Hematopoietic multipotent progenitor cell treated with erythropoietin and hydrocortisone succinate and interleukin-3 and kit ligand, for 15 days (in vitro differentiated cells): ENCODE data around the gene NPC1.
"Not testable (repeated sequence)": the region's sequence is repeated elsewhere in the genome, so short reads cannot be mapped to it uniquely, and the experiment has no call there.

Source experiments
- DNase-seq: peaks from one replicate; pipeline ENCODE4 v3.0.0-alpha.2; 2015; ENCODE audit warnings: low spot score

NPC1 gene

DNA sequence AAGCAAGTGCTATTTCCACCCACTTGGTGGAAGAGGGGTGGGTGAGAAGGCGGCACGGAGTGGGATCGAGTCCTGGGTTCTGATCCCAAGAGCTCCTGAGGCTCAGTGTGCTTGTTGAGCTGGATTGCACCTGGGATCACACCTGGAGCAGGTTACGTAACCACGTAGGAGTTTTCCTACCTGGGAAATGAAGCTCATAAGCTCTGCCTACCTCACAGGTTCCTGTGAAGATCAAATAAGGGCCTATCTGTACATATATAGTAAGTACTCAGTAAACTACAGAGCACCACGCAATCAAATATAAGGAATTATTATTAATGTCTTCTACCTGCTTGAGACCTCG, 11.0 kb downstream of the NPC1 start:
- DNase-seq: no peak

DNA sequence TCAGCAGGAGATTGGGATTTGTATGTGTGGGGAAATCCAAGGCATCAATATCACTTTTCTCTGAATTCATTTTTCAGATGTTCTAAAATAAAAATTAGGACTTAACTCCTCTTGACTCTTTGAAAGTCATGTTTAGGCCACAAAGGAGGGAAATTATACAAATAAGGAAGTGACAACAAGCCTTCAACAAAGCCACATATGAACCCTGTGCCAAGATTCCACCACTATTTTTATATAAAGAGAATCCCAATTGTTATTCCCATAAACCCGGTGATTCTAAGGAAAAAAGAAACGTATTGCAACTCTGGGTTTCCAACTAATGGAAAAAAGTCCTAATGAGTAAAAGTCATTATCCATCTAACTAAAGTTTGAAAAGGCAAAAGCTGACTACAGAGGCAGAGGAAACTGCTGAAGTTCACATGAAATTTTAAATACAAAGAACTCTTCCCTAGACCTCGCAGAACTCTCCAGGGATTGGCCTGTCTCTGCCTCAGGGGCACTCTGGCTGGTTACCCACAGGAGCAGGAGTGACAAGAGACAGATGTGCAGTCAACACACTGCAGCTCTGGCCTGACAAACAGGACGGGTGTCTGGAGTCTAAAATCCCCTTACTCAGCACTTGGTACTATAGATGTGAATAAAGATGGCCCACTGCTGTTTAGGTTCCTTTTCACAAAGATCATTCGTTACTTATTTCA, 11.5 kb downstream of the NPC1 start:
- no peak for DNase-seq

DNA sequence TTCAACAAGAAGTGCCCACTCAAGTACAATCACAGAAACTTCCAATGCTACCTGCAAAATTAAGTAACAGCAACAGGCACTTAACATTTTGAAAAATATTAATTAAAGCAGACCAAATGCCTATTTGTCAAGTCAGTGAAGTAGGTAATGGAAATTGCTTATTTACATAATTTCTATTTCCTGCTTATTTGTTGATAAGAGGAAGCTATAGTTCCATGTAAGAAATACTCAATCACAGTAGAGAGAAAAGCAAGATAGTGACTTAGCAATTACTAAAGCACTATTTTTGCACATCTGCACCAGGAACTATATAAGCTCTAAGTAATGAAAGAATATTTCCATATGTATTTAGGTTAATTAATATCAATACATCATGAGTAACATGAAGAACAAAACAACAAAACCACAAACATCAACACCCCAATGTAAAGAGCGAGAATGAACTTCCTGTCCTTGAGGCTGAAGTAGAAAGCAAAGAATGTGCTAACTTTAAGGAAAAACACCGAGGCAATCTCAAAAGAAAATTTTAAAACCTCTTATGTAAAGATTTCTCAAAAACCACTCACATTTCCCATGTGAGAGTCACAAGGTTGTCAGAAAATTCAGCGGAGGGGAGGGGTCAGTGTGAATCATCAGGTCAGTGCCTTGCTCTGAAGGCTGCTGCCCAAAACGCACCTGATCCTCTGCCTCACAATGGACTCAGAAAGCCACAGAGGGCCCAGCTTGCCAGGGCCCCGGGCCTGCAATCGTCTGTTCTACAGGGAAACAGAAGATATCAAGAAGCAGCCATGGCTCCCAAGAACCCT, 12.5 kb downstream of the NPC1 start:
- no peak for DNase-seq

DNA sequence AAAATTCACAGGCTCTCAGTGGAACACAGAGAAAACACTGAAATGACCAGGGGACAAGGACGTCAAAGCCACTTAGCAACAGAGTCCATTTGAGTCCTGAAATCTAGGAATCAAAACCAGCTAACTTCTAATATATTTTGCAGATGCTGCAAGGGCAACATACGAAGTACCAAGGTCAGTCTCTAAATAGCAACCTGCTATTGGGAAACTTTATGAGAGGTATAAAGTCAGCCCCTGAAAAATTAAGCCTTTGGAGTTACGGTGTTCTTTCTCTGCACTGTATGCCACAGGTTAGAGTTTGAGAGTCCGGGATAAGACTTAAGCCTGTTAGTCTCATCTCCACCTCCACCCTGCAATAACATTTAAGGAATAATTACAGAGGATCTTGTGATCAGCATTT, 13.3 kb downstream of the NPC1 start:
- DNase-seq: no peak

DNA sequence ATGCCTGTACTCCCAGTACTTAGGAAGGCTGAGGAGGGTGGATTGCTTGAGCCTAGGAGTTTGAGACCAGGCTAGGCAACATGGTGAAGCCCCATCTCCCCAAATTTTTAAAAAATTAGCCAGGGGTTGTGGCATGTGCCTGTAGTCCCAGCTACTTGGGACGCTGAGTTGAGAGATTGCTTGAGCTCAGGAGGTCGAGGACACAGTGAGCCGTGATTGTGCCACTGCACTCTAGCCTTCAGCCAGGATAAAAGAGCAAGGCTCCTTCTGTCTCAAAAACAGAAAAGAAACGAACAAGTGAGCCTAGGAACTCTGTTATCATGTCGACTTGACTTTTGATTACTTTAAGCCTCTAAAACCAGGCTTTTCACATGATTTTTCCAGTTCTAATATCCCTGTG, 13.7 kb downstream of the NPC1 start:
- no peak for DNase-seq

DNA sequence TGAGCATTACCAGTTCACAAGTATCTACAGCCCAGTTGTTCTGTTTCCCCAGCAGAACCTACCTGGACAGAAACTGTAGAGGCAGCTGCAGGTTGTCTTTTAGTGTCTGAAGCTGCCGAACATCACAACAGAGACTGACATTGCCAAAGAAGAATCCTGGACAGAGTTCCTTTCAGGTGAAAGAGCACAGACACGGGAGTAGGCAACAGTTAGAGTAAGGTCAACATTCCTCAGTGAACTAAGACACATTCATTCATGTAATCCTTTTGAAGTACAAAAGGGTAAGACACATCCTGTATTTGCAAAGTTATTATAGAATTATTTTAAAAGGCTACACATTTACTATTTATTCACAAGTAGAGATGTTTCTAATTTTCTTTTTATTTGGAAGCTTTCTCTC, 14.3 kb downstream of the NPC1 start:
- no peak for DNase-seq

DNA sequence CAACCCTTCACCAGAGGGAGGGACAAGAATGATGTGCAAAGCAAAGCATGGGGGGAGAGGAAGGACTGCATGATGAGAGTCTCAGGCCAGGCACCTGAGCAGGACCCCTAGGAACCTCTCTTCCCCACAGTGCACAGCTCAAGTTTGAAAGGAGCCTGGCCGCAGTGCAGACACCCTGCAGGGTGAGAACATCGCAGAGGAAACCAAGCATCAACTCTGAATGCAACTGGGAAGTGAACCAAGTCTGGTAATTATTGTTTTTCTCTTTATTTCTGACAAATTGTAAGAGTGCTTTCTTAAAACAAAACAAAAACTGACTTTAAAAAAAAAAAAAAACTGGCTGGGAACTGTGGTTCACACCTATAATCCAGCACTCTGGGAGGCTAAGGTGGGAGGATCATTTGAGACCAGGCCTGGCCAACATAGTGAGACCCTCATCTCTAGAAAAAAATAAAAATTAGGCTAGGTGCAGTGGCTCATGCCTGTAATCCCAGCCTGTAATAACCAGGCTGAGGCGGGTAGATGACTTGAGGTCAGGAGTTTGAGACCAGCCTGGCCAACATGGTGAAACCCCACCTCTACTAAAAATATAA, 15.3 kb downstream of the NPC1 start:
- DNase-seq: no peak

DNA sequence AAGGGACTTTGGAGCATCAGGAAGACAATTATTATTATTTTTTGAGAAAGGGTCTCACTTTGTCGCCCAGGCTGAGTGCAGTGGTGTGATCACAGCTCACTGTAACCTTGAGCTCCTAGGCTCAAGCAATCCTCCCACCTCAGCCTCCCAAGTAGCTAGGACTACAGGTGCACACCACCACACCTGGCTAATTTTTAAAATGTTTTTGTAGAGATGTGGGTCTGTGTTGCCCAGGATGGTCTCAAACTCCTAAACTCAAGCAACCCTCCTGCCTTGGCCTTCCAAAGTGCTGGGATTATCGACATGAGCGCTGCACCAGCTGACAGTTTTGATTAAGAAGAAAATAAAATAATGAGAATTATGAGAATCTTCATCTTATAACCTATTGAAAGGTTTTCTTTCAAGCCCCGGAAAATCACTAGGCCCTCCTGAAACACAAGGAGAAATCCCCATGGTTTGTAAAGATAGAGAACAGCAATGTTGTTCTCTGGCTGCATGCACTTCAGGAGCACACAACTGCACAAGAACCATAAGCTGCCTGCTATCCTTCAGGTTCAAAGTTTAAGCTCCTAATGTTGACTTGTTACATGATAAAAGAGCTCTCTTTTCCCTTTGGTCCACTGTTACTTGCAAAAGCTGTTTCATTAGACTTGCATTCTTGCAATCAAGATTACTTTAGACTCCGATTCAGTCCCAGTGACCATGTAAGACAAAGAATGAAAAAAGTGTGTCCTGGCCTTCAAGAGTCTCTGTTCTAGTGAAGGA, 16.8 kb downstream of the NPC1 start:
- DNase-seq: no peak

DNA sequence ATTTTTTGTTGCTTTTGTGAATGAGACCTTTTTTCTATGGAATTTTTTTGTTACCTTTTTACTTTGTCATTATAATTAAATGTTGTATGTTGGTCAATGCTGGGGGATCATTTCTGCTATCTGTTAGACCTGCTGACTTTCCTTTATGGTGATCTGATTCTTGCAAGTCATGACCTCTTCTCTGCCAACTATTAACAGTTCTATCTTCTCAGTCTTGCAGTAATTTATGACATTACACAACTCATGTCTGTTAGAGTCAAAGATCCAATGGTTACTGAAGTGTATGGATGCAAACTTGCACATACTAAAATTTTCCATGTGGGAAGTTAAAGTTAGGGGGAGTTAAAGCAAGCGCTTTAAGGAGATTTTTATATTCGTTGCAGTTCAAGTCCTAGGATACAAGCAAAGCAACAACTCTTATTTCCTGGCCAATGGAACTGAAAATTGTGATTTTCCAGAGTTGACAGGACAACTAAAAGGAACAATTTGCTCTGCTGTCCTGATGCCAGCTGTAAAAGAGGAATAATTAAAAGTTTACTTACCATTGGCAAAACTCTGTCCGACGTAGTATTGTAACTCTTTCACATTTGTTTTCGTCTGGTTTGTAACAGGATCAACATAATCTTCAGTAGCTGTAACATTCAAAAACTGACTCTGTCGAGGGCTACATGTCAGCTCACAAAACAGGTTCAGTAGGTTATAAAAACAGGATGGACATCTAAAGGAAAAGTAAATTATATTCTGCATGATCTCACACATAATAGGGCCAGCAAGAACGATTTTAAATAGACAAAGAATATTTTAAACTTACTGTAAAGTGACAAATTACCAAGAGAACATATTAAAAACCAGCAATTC, 17.8 kb downstream of the NPC1 start:
- DNase-seq: no peak

DNA sequence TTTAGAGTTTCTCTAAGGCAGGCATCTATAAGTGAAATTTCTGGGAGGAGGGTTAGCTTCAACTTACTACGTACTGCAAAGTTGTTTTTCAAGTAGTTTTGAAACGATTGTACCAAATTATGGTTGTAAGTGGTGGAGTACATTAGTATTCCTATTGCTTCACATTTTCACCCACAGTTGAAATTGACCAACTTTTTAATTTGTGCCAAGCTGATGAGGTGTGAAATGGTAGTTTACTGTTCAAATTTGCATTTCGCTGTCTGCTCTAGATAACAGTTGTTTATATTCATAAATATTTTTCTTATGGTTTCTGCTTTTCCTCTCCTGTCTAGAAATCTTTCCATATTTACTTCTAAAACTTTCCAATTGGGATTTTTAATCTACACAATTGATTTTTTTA, 18.6 kb downstream of the NPC1 start:
- DNase-seq: no peak

DNA sequence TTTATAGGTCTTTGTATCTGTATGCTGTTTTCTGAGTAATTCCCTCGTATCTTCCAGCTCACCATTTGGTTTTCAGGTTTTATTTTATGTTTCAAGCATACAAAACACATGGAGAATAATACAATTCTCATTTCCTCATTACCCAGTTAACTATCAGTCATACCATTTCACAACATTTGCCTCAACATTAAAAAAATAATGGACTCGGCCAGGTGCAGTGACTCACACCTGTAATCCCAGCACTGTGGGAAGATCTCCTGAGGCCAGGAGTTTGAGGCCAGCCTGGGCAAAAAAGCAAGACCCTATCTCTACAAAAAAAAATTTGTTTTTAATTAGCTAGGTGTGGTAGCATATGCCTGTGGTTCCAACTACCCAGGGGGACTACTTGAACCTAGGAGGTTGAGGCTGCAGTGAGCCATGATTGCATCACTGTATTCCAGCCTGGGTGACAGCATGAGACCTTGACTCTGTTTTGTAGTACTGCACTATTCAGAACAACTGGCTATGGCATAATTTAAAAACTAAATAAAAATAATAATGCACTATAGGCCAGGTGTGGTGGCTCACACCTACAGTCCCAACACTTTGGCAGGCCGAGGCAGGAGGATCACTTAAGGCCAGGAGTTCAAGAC, 20.3 kb downstream of the NPC1 start:
- no peak for DNase-seq

DNA sequence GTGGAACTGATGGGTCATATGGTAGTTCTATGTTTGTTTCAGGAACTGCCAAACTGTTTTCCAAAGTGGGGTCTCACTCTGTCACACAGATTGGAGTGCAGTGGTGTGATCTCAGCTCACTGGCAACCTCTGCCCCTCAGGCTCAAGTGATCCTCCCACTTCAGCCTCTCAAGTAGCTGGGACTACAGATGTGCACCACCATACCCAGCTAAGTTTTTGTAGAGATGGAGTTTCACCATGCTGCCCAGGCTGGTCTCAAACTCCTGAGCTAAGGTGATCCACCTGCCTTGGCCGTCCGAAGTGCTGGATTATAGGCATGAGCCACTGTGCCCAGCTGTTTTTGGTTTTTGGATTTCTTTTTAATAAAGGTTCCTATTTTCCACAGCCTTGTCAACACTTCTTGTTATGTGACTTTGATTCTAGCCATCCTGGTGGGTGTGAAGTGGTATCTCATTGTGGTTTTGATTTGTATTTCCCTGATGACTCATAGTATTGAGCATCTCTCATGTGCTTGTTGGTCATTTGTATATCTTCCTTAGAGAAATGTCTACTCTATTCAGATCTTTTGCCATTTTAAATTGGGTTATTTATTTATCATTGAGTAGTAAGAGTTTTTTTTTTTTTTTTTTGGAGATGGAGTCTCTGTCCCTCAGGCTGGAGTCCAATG, 22.8 kb downstream of the NPC1 start:
- DNase-seq: no peak

DNA sequence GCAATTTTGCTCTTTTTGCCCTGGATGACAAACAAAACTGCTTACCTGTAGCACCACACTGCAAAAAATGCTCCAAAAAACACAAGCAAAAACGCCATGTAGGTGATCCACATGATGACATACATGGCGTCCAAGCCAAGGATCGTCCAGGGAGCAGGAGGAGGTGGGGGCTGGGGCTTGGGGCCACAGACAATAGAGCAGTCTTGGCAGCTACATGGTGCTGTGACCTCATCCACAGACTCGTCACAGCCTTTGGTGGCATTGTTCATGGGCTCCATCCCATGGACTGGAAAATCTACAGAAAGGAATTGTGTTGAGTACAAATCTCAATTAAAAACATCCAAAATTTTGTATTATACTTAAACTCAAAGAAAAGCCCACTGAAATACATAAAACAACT, 26.1 kb downstream of the NPC1 start:
- no peak for DNase-seq

DNA sequence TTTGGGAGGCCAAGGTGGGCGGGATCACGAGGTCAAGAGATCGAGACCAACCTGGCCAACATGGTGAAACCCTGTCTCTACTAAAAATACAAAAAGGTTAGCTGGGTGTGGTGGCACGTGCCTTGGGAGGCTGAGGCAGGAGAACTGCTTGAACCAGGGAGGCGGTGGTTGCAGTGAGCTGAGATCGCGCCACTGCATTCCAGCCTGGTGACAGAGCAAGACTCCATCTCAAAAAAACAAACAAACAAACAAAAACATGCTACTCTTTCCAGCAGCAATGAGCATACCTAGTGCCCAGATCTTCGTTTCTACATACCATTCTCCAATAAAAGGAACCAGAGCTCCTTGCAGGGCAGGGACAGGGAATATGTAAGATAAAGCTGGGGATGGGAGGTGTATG, 28.8 kb downstream of the NPC1 start:
- not testable (repeated sequence) for DNase-seq

DNA sequence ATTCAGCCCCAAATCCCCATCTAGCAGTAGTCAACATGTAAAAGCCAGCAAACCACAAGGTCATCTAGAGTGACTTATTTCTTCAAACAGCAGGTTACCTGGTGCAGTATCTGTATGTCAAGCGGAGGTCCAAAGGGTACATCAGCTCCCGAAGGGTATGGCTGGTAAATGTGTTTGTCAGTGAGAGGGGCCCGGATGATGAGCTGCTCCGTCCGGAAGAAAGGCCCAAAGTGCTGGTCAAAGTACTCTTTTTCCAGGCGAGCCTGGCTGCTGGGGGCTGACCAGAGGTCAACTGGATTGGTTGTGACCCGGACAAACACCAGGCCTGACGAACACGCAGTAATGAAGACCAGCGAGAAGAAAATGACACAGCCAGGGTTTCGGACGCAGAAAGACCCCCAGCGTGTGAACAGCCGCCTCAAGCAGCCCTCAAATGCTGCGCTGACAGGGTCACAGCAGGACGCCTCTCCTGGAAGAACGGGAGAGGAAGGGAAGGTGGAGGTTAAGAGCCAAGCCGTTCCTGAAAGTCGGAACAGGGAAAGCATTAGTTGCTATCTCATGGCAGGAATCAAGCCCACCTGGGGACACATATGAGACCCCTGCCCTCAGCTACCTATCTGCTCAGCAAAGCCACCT, 30.0 kb downstream of the NPC1 start:
- no peak for DNase-seq

DNA sequence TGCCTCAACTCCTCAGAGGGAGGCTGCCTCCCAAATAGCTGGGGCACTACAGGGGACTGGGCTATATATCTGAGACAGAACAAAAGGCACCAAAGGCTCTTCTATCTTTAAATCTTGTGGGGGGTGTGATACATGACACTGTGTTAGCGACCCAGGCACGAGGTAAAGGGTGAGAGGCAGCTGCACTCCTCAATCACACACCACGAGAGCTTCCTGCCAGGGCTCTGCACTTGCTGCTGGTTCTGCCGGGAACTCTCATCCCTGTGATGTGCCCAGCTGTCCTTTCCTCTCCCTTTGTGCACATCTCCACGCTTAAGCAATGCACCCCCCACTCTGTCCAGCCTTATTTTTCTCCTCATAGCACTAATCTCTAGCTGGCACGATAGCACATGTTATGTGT, 32.4 kb downstream of the NPC1 start:
- no peak for DNase-seq

DNA sequence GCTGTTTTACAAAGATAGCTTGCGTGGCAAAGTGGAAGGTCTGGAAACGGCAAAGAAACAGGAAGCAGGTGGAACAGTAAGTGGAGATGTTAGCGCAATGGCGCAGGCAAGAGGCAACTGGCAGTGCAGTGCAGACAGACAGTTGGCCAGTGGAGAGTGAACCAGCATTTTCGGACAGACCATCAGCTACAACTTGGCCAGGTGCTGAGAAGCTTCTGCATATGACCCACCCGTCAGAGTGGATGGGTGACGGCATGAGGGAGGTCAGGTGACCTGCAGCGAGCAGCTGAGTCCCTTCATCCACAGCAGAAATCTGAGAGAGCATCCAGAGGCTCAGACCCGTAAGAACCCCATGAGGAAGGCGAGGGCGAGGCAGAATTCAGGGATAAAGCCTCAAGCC, 33.8 kb downstream of the NPC1 start:
- no peak for DNase-seq

DNA sequence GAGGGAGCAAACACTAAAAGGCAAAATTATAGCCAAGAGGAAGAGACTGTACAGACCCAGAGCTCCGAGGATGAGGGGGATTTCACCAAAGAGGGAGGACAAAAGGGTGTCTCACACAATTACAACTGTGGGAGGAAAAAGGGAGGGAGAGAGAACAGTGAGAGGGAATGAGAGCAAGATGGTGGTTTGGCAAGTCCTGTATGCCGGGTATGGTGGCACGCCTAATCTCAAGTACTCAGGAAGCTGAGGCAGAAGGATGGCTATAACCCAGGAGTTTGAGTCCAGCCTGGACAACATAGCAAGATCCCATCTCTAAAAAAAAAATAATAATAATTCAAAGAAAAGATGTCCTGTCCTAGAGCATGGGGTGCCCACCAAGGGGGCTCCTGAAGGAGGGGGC, 34.3 kb downstream of the NPC1 start:
- no peak for DNase-seq

DNA sequence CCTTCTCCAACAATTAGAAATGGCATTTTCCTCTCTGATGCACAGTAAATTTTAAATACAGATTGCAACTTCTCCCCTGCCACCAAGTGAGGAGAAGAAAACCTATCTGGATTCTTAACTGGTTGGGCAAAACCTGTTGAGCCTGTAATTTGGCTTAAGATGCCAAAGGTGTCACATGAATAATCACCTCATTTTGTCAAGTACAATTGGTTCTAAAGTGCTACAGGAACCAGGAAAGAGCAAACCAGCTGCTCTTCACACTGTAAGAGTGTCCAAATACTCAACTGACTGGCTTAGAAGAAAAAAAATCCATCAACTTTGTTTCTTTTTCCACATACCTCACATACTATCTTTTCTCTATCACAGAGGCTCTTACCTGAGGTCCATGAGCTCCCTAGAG, 35.4 kb downstream of the NPC1 start:
- no peak for DNase-seq

DNA sequence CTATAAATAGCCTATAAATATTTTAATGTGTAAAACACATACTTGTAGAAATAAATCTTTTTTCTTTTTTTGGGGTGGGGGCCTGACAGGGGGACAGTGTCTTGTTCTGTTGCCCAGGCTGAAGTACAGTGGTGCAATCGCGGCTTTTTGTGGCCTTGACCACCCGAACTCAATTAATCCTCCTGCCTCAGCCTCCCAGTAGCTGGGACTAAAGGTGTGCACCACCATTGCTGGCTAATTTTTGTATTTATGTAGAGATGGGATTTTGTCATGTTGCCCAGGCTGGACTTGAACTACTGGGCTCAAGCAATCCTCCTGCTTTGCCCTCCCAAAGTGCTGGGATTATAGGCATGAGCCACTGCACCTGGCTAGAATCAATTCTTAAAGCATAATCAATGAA, 37.6 kb downstream of the NPC1 start:
- DNase-seq: no peak
